Transverse colon (tissue), 4 donors: ENCODE results near the gene KLHDC4. TPM values are rescaled to one million over a fixed set of nuclear protein-coding genes. Genes with fewer than 3 reads are reported as not detected.

ENCODE experiments used
- DNase-seq: peaks from one replicate; pipeline ENCODE4 v3.0.0-alpha.2; 2019
- H3K27ac ChIP-seq, 4 donors: fragments of 200-600 bp; sonication (generic); 2 replicates each; pipeline ENCODE4 v1.5.1; 2016 to 2018; ENCODE audit warnings: inconsistent platforms in 4 of 4
- H3K27me3 ChIP-seq: fragments of 200-600 bp; sonication (generic); 2 replicates; pipeline ENCODE4 v1.5.1; 2017; ENCODE audit warnings: inconsistent platforms
- H3K36me3 ChIP-seq, 4 donors: fragments of 200-600 bp; sonication (generic); 2 replicates each; pipeline ENCODE4 v1.5.1; 2017 to 2019; ENCODE audit warnings: inconsistent platforms in 4 of 4
- H3K4me1 ChIP-seq, 4 donors: fragments of 200-600 bp; sonication (generic); 2 replicates each; pipeline ENCODE4 v1.5.1; 2017 to 2020; ENCODE audit warnings: inconsistent platforms in 4 of 4
- H3K4me3 ChIP-seq, 4 donors: fragments of 200-600 bp; sonication (generic); 1 replicate in 1 of 4; 2 replicates in 3 of 4; pipeline versions ENCODE4 v1.5.1 to v1.6.1; 2017 to 2019; ENCODE audit warnings: inconsistent platforms in 4 of 4
- H3K9me3 ChIP-seq, 2 donors: fragments of 200-600 bp; sonication (generic); 2 replicates each; pipeline ENCODE4 v1.5.1; 2017 to 2019; ENCODE audit warnings: inconsistent platforms in 2 of 2
- EP300 ChIP-seq: sonication (generic); formaldehyde crosslinking; IDR thresholded peaks from one replicate; pipeline ENCODE4 v1.6.1; 2017; ENCODE audit warnings: antibody characterized with exemption, low read depth
- POLR2A ChIP-seq: fragments of 450-650 bp; IDR thresholded peaks from one replicate; pipeline ENCODE4 v1.6.1; 2016; ENCODE audit warnings: antibody characterized with exemption, mild to moderate bottlenecking, moderate library complexity
- POLR2AphosphoS5 ChIP-seq, 3 donors: sonication (generic); formaldehyde crosslinking; IDR thresholded peaks; one replicate each; pipeline ENCODE4 v1.6.1; 2016; ENCODE audit warnings: antibody characterized with exemption in 3 of 3
- WGBS, 2 donors: methylation state at CpG; one replicate each; pipeline ENCODE4 v1.1.5; 2018; ENCODE audit warnings: low coverage in 1 of 2; 5-methylcytosine and 5-hydroxymethylcytosine counted together
- in situ Hi-C, 4 donors: fragments of 200-750 bp; cut with MboI; loops; one replicate each; pipeline versions ENCODE4 v1.15.0 to v1.15.1; 2017; ENCODE audit warnings: low sequenced_read_pairs in 3 of 4, low pct_ligation_motif_present in 1 of 4, low pct_unique_long_range_greater_than_20kb in 1 of 4
- intact Hi-C: fragments of 100-400 bp; cut with DNase I; formaldehyde crosslinking; loops from one replicate; pipeline ENCODE4 v1.15.1; 2023; ENCODE audit warnings: low total_unique reads
- total RNA-seq, 4 donors: library from RNA; depleted of rRNA; stranded (reverse); fragments of >200 nt; gene quantifications; one replicate each; pipeline ENCODE4 v1.1.0, GENCODE V29; 2016
- TF ChIP-seq, protein P1 (sequence below), 5 experiments: fragments of 200-600 bp in 3 of 5; fragments of 450-650 bp in 2 of 5; sonication (generic) in 3 of 5; IDR thresholded peaks; 1 replicate in 2 of 5; 2 replicates in 3 of 5; pipeline ENCODE4 v1.5.1; 2016 to 2017; ENCODE audit warnings: antibody characterized with exemption in 5 of 5, inconsistent platforms in 3 of 5, mild to moderate bottlenecking in 2 of 5, moderate library complexity in 1 of 5

The KLHDC4 gene
- total RNA-seq, 4 donors from 2014 or later, result 45.2 to 193 (median 57.4) TPM

DNA sequence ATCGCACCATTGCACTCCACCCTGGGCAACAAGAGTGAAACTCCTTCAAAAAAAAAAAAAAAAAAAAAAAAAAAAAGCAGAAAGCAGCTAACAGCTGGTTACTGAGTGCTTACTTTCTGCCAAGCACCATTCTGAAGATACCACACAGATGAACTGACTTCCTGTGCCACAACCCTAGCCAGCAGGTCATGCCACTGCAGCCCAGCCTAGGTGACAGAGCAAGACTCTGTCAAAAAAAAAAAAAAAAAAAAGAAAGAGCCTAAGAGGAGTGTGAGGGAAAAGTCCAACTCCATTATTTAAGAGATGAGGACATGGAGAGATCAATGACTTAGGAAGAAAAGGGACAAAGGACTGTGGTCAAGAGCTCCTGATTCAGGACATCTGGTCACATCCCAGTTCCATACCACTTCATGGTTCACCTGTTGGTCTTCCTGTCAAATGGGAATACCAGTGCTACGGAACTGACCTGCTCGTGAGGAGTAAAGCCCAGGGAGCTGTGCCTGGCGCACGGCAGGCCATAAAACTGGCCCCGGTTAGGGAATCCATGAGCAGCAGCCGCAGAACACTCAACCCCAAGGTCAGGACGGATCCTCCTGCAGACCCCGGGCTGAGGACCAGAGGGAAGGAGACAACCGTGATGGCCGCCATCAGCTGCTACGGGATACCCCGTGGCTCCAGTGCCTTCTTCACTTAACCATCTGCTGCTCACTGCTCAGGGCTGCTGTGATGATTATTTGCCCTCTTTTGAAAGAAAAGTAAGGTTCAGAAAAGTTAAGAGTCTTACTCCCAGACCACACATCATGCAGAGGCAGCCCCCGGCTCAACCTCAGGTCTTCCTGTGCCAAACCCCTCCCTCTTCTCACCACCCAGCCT lies 950 bp downstream of the KLHDC4 start:
- intact Hi-C loops, result no loop called here
- no peaks in the 10 kb centered on the region for H3K9me3 ChIP-seq
- in situ Hi-C loops, result loop anchor here in 1 of 4 donors (25.0 kb wide), 1 partner anchor 353 kb away; no protein-coding TSS in a partner anchor
- no peak for DNase-seq
- no peak for TF ChIP-seq POLR2AphosphoS5 (IDR thresholded peaks at IDR 0.05)
- TF ChIP-seq POLR2A, result no peak
- H3K27me3 ChIP-seq, result no peaks in the 10 kb centered on the region
- peaks cover 4 to 27% (median 16%) of the 10 kb centered on the region in 4 donors for H3K4me1 ChIP-seq
- peak overlapping the region; percentile 86 to 96 (median 94) for H3K27ac ChIP-seq
- H3K4me3 ChIP-seq, result peak overlapping the region; percentile 66 to 97 (median 96)
- no peaks in the 10 kb centered on the region for H3K36me3 ChIP-seq
- 21 to 37% methylated on average over 7 to 14 of the region's 14 CpGs for WGBS, 2 donors

DNA sequence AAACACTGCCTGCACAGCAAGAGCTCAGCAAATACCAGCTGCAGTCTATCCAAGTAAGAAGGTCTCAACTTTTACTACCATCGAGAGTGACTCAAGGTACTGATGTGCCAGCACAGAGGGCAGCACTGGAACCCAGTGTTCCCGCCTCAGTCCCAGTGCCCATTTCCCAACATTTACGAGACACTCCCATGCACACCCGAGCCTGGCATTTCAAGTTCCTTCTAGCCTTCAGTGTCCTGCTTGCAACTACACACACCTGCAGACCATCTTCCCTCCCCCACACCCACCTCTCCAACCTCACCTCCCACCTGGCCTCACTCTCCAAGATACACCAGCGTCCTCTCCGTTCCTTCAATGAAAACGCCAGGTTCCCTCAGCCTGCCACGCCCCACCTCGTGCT lies 3.2 kb downstream of the KLHDC4 start:
- intact Hi-C loops, result no loop called here
- 84 to 94% methylated on average over 7 to 9 of the region's 9 CpGs for whole genome bisulfite sequencing, 2 donors
- no peaks in the 10 kb centered on the region for H3K9me3 ChIP-seq
- H3K4me1 ChIP-seq, result peaks cover 4 to 24% (median 16%) of the 10 kb centered on the region in 4 donors
- peak; percentile 54 for DNase-seq
- in situ Hi-C loops, result loop anchor here in 1 of 4 donors (25.0 kb wide), 1 partner anchor 350 kb away; no protein-coding TSS in a partner anchor
- no peaks in the 10 kb centered on the region for H3K27me3 ChIP-seq
- H3K27ac ChIP-seq, result peak overlapping the region in 2 of 4 donors; percentile 40 to 59
- H3K36me3 ChIP-seq, result peaks cover 0 to 6% (median 0%) of the 10 kb centered on the region in 4 donors
- peak; percentile 74 for TF ChIP-seq EP300
- TF ChIP-seq POLR2AphosphoS5 (IDR thresholded peaks at IDR 0.05), result peak in 1 of 3 donors; percentile 26
- no peak for TF ChIP-seq POLR2A
- TF ChIP-seq, protein P1, sequence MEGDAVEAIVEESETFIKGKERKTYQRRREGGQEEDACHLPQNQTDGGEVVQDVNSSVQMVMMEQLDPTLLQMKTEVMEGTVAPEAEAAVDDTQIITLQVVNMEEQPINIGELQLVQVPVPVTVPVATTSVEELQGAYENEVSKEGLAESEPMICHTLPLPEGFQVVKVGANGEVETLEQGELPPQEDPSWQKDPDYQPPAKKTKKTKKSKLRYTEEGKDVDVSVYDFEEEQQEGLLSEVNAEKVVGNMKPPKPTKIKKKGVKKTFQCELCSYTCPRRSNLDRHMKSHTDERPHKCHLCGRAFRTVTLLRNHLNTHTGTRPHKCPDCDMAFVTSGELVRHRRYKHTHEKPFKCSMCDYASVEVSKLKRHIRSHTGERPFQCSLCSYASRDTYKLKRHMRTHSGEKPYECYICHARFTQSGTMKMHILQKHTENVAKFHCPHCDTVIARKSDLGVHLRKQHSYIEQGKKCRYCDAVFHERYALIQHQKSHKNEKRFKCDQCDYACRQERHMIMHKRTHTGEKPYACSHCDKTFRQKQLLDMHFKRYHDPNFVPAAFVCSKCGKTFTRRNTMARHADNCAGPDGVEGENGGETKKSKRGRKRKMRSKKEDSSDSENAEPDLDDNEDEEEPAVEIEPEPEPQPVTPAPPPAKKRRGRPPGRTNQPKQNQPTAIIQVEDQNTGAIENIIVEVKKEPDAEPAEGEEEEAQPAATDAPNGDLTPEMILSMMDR (IDR thresholded peaks at IDR 0.05), result no peak
- H3K4me3 ChIP-seq, result no peak overlapping the region

DNA sequence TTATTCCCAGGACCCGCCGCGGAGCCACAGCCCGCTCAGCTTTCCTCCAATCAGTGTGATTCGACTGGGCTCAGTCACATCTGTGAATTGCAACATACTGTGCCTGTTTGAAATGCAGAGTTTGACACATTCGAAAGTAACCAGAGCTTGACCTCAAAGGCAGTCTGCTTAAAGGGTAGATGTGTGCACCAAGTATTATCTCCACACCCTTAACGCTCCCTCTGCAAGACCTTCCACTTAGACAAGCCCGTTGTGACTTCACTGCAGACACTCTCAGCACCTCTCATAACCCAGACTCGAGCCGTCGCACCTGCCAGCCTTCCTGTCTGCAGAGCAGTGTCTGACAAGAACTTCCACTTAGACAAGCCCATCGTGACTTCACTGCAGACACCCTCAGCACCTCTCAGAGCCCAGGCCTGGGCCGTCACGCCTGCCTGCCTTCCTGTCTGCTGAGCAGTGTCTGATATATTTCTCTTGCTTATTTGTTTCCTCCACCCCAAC lies 3.7 kb downstream of the KLHDC4 start:
- in situ Hi-C loops (loop anchor here in 1 of 4 donors (25.0 kb wide), 1 partner anchor 350 kb away; no protein-coding TSS in a partner anchor), intact Hi-C loops (no loop called here)
- DNase-seq, result no peak
- peaks cover 4 to 24% (median 16%) of the 10 kb centered on the region in 4 donors for H3K4me1 ChIP-seq
- no peak overlapping the region for H3K4me3 ChIP-seq
- peak overlapping the region in 2 of 4 donors; percentile 40 to 59 for H3K27ac ChIP-seq
- peaks cover 0 to 11% (median 0%) of the 10 kb centered on the region in 4 donors for H3K36me3 ChIP-seq
- no peaks in the 10 kb centered on the region for H3K27me3 ChIP-seq
- no peaks in the 10 kb centered on the region for H3K9me3 ChIP-seq
- TF ChIP-seq, protein P1 (IDR thresholded peaks at IDR 0.05), result no peak
- no peak for TF ChIP-seq EP300
- no peak for TF ChIP-seq POLR2A
- no peak for TF ChIP-seq POLR2AphosphoS5 (IDR thresholded peaks at IDR 0.05)
- WGBS, 2 donors, result 84 to 87% methylated on average over 7 to 14 of the region's 14 CpGs

DNA sequence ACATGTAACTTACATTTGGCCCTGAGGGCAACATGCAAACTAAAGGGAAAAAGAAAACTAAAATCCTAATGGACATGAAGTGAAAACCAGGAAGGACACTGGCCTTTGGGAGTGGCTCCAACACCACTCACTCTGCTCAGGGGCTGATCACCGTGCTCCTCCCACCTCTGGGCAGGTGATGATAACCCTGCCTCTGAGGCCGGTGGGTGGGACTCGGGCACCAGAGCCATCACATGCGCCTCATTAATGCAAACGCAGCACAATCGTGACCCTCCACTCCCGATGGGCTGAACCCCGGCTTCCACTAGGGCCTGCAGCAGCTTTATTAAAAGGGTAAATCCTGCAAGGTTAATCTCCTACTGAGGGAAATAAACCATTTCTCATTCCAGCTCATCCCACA lies 4.7 kb downstream of the KLHDC4 start:
- H3K36me3 ChIP-seq, result peaks cover 0 to 13% (median 4%) of the 10 kb centered on the region in 4 donors
- TF ChIP-seq POLR2A (no peak), POLR2AphosphoS5 (IDR thresholded peaks at IDR 0.05) (no peak), EP300 (no peak)
- TF ChIP-seq, protein P1 (IDR thresholded peaks at IDR 0.05), result no peak
- H3K9me3 ChIP-seq, result no peaks in the 10 kb centered on the region
- intact Hi-C loops (no loop called here), in situ Hi-C loops (loop anchor here in 1 of 4 donors (25.0 kb wide), 1 partner anchor 349 kb away; no protein-coding TSS in a partner anchor)
- H3K27ac ChIP-seq, result no peak overlapping the region
- no peak for DNase-seq
- peaks cover 4 to 17% (median 11%) of the 10 kb centered on the region in 4 donors for H3K4me1 ChIP-seq
- 91% methylated on average over 8 of the region's 8 CpGs; no CpG with 5 or more reads in 1 of the 2 donors for WGBS, 2 donors
- no peak overlapping the region for H3K4me3 ChIP-seq
- no peaks in the 10 kb centered on the region for H3K27me3 ChIP-seq
